ENCODE results near the gene PVALEF.

PVALEF gene

GRCh38 chr17:81184555-81184954 lies 19.2 kb downstream of the PVALEF start:
- no peak for DNase-seq

DNA sequence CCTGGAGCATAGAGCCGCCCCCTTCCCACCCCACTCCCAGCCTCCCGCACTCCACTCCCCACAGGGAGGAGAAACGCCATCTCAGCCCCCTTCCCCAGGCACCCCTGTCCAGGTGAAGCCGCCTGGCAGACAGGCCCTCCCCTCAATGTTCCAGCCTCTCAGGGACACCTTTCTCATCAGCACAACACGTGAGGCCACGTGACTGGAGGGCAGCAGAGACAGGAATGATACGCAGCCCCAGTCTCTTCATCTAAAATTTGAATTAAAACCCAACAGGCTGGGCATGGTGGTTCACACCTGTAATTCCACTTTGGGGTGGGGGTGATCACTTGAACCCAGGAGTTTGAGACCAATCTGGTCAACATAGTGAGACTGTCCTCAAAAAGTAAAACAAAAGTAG lies 20.9 kb downstream of the PVALEF start:
- DNase-seq = no peak

GRCh38 chr17:81187120-81187519 lies 21.8 kb downstream of the PVALEF start:
- DNase-seq = no peak

- DNase-seq = no peak
Observed at GRCh38 chr17:81187586-81188490, 22.5 kb downstream of the PVALEF start.

DNA sequence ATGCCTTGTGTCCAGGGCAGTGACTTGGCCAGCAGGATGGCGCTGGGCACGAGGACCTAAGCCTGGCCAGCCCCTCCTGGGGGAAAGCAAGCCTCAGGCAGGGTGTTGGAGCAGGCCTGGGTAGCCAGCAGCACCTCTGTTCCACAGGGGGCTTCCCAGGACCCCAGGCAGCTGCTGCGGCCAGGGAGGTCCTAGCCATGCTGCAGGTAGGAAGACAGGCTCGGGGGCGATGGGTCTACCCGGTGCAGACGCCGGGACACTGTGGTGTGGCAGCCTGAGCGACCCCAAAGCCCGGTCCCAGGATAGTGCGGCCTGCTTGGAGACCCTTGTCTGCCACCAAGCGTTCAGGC lies 23.2 kb downstream of the PVALEF start:
- DNase-seq = no peak

DNA sequence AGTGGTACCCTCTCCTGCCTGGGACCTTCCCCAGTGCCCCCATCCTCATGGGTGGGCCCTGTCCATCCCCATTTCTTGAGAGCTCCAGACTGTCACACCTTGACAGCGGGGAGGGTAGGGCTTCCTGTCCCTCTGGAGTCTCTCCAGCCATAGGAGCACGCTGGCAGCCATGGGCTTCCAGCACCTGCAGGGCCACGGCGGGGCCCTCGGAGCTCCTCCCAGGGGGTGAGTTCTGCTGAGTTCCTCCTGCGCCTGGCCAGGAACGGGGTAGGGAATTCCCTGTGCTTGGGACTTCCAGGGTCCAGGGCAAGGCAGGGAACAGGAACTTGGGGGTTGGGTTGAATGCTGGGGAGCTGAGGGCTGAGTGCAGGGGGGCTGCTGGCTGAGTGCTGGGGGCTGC lies 23.7 kb downstream of the PVALEF start:
- no peak for DNase-seq

GRCh38 chr17:81189670-81190530 lies 24.6 kb downstream of the PVALEF start:
- DNase-seq = peak; percentile 80

- DNase-seq = no peak
Observed at GRCh38 chr17:81190591-81190990, 25.3 kb downstream of the PVALEF start.

- no peak for DNase-seq
Observed at GRCh38 chr17:81191116-81191515, 25.8 kb downstream of the PVALEF start.

GRCh38 chr17:81191646-81192045 lies 26.3 kb downstream of the PVALEF start:
- no peak for DNase-seq

DNA sequence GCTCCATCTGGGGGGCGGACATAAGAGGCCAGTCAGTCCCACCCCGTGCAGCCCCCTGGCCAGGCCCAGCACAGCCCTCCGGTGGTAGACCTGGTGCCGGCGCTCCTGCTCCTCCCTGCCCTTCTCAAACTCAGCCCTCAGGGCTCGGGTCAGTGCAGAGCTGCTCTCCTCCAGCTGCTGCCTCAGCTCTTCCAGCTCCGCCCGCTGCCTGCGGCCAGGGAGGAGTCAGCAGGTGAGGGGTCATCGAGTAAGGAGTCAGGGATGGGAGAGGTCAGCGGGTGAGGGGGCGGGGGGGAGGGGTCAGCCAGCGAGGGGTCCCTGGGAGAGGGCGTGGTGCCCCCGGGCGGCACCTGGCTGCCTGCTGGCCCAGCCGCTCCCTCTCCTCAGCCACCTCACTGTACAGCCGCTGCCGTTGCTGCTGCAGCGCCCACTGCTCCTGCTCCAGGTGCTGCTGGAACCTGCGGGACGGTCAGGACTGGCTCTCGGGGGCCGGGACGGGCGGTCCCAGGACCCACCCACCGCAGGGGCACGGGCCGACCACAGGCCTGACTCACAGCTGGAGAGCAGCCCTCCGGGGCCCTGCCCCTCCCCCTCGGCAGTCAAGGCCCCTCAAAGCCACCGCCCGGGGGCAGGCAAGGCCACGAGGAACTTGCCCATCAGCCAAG lies 27.2 kb downstream of the PVALEF start:
- DNase-seq = peak; percentile 88

DNA sequence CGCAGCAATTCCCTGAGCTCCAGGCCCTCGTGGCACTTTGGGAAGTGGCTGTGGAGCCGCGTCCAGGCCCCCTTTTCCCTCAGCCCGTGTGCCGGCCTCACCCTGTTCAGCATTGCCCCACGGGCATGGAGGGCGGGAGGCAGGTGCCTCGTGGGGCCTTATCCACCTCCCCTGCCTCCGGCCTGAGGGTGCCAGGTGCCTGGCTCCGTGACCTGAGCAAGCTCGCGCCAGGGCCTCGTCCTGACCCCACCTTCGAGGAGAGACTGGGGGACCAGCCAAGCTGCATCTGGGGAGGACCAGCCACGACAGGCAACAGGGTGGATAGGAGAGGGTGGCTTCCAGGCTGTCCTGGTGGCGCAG lies 27.7 kb downstream of the PVALEF start:
- DNase-seq = no peak

DNA sequence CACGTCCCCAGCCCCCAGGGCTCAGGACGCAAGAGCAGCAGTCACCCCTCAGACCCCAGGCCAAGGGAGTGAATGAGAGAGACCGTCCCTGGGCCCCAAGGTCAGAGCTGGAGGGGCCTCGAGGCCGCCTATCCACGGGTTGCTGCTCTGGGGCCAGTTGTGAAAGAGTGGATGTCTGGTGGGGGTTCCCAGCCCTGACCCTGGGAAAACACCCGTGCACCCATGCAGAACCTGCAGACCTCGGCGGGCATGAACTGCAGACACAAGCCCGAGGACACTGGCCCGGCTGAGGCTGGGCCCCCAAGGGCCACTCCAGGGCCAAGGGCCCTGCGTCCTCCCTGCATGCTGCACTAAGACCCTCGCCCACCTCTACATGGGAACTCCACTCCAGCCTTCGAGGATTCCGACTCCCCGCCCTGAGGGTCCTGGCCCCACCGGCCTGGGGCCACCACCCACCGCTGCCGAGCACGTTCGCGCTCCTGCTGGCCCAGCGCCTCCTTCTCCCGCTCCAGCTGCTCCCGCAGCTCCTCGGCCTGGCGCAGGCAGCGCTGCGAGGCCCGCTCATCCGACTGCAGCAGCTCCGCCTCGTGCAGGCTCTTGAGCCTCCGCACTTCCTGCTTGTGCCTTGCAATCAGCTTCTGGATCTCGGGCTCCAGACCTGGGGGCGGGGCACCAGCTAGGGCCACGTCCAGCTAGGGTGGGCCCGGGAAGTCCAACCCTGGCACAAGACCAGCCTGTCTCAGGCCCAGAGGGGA lies 28.3 kb downstream of the PVALEF start:
- DNase-seq = no peak

DNA sequence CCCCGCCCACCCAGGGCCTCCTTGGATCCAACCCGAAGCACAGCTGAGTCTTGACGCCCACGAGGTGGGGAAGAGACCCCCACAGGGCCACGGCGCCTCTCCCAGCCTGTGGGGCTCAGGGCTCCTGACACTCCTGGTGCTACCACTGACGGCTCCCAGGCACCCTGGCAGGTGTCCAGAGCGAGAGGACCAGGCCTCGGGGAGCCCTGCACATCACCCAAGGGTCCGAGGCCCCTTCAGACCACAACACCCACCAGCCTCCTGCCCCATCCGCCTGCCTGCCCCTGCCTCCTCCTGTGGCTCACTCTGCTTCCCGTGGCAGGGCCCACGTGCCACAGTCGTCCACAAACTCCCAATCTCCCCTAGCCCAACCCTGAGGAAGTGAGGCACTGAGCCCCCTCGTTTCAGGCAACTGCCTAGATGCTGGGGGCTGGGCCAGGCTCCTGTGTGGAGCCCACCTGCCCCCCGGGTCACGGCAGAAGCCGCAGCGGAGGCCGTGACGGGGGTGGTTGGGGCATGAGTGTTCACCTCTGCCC lies 29.0 kb downstream of the PVALEF start:
- no peak for DNase-seq

GRCh38 chr17:81194941-81195901 lies 29.9 kb downstream of the PVALEF start:
- DNase-seq = no peak

GRCh38 chr17:81195941-81196495 lies 30.7 kb downstream of the PVALEF start:
- DNase-seq = no peak

DNA sequence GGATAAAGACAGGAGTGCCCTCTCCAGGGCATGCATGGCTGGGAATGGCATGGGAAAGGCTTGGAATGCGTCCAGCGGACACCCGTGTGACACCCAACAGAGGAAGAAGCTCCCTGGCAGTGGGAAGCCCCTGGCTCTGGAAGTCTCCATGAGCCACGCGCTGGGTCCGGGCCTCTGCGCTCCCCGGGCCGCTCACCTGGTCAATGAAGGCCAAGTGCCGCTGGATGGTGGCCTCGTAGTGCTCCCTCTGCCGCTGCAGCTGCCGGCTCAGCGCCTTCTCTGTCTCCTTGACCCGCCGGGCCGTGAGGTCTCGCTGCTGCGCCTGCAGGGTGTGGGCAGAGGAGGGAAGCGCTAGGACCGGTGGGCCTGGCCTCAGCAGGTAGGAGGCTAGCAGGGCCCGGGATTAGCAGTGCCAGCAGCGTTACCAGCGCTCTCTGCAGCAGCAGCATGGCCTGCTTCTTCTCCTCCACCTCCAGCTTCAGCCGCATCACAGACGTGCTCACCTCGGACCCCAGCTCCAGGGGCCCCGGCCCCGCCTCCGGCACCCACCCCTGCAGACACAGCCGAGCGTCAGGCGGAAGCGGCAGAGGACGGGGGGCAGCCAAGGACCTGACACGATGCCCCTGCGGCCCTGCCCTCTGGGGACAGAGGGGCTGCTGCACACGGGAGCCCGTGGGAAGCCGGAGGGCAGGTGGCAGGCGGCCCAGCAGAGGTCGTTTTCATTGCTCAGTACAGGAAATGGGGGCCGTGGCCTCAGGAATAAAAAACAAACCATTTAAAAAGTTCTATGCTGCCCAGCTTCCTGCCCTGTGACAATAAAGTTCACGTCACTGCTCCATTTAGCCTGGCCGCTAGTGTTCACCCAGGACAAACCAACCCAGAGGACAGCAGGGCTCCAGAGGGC lies 31.4 kb downstream of the PVALEF start:
- DNase-seq = no peak

- DNase-seq = no peak
Observed at GRCh38 chr17:81197409-81197795, 32.1 kb downstream of the PVALEF start.

- no peak for DNase-seq
Observed at GRCh38 chr17:81197831-81198490, 32.7 kb downstream of the PVALEF start.
